ENCODE results near the gene PPP3CB.

DNA sequence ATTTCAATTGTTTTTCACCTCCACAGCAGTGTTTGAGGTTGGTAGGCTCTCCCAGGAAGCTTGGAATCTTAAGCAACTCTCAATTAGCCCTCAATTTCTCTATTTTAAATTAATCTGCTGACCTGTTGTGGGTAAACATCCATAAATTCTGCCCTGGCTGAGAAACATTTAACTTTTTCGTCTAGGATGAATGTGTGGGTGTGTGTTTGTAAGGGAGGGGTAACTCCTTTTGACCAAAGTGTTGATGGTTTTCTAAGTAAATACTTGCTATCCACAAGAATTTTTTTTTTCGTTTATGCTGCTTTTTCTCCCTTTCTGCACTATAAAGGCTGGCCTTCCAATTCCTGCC, 973 bp downstream of the PPP3CB start:
- TF ChIP-seq TAF1 (IDR thresholded peaks at IDR 0.05; ENCODE audit: borderline replicate concordance, low read depth, low read length) (no peak), POLR2AphosphoS5 (IDR thresholded peaks at IDR 0.05; ENCODE audit: low read depth, low read length) (no peak)
